Smooth muscle cell (in vitro differentiated cells): Measurements from ENCODE around the gene TBC1D16. TPM values are rescaled to one million over a fixed set of nuclear protein-coding genes. Genes with fewer than 3 reads are reported as not detected.
"Not testable (repeated sequence)": the region's sequence is repeated elsewhere in the genome, so short reads cannot be mapped to it uniquely, and the experiment has no call there.

Experiments
- DNase-seq: peaks from one replicate; lab custom pipeline; 2025; ENCODE audit not compliant: unreplicated experiment; lab: John Stamatoyannopoulos, UW
- H2AFZ ChIP-seq: fragments of 200-600 bp; sonication (generic); 2 replicates; pipeline ENCODE4 v1.6.0; 2016; ENCODE audit warnings: antibody characterized with exemption, low read depth, mild to moderate bottlenecking
- H3F3A ChIP-seq: fragments of 200-600 bp; sonication (generic); 2 replicates; pipeline ENCODE4 v1.6.0; 2017; ENCODE audit warnings: antibody characterized with exemption, low read depth
- H3K27ac ChIP-seq: fragments of 200-600 bp; sonication (generic); 2 replicates; pipeline ENCODE4 v1.5.1; 2016; ENCODE audit warnings: low read depth, mild to moderate bottlenecking
- H3K27me3 ChIP-seq: fragments of 200-600 bp; sonication (generic); 2 replicates; pipeline ENCODE4 v1.6.1; 2016; ENCODE audit warnings: low read depth, mild to moderate bottlenecking
- H3K36me3 ChIP-seq: fragments of 200-600 bp; sonication (generic); 2 replicates; pipeline ENCODE4 v1.5.1; 2016; ENCODE audit warnings: low read depth
- H3K4me1 ChIP-seq: fragments of 200-600 bp; sonication (generic); 2 replicates; pipeline ENCODE4 v1.5.1; 2016; ENCODE audit warnings: low read depth
- H3K4me2 ChIP-seq: fragments of 200-600 bp; sonication (generic); 2 replicates; pipeline ENCODE4 v1.6.0; 2016; ENCODE audit warnings: mild to moderate bottlenecking
- H3K4me3 ChIP-seq: fragments of 200-600 bp; sonication (generic); 2 replicates; pipeline ENCODE4 v1.5.1; 2016; ENCODE audit warnings: mild to moderate bottlenecking
- H3K79me2 ChIP-seq: fragments of 200-600 bp; sonication (generic); 2 replicates; pipeline ENCODE4 v1.6.0; 2016; ENCODE audit warnings: low read depth, mild to moderate bottlenecking
- H3K9ac ChIP-seq: fragments of 200-600 bp; sonication (generic); 2 replicates; pipeline ENCODE4 v1.6.0; 2016; ENCODE audit warnings: low read depth
- H3K9me3 ChIP-seq: fragments of 200-600 bp; sonication (generic); replicated peaks from 2 replicates; pipeline ENCODE4 v1.5.1; 2016; ENCODE audit warnings: low read depth
- H4K20me1 ChIP-seq: fragments of 200-600 bp; sonication (generic); 2 replicates; pipeline ENCODE4 v1.6.0; 2016; ENCODE audit warnings: low read depth
- CTCF ChIP-seq: fragments of 200-600 bp; sonication (generic); IDR thresholded peaks from 2 replicates; pipeline ENCODE4 v1.5.1; 2017; ENCODE audit warnings: borderline replicate concordance, mild to moderate bottlenecking, antibody characterized with exemption; ENCODE audit not compliant: insufficient read depth, poor library complexity, severe bottlenecking
- WGBS: methylation state at CpG from one replicate; pipeline ENCODE4 v1.1.7; 2016; ENCODE audit warnings: low lambda C conversion rate; 5-methylcytosine and 5-hydroxymethylcytosine counted together
- polyA plus RNA-seq: library from polyadenylated mRNA; unstranded; fragments of >200 nt; fragmentation: Nextera tagmentation; extraction: Ambion mirVana; gene quantifications from 2 replicates; pipeline ENCODE4 v1.2.1, GENCODE V29; 2016
- total RNA-seq: library from RNA; depleted of rRNA; stranded (reverse); fragments of >200 nt; gene quantifications from 2 replicates; pipeline ENCODE4 v1.2.3, GENCODE V29; 2014

The TBC1D16 gene
- total and polyA plus RNA-seq, 2 experiments from 2014 or later: 17.4 to 24.6 TPM

- H3K9me3 ChIP-seq: no peaks in the 10 kb centered on the region
- TF ChIP-seq CTCF: no peak
- DNase-seq: no peak
These were observed 69.9 kb downstream of the TBC1D16 start for GRCh38 chr17:79965806-79966205.

GRCh38 chr17:79962467-79962866, 73.2 kb downstream of the TBC1D16 start:
- not testable (repeated sequence) for H3K4me1 ChIP-seq, H2AFZ ChIP-seq
- WGBS: 98% methylated on average over 6 of the region's 6 CpGs

More at GRCh38 chr17:79965806-79966205, 69.9 kb downstream of the TBC1D16 start:
- no peaks in the 10 kb centered on the region for H3K36me3 ChIP-seq
- peaks cover 43% of the 10 kb centered on the region for H3K79me2 ChIP-seq
- WGBS: 85% methylated on average over 6 of the region's 6 CpGs
- H3K4me3 ChIP-seq: no peak overlapping the region
- no peaks in the 10 kb centered on the region for H3F3A ChIP-seq
- H3K27me3 ChIP-seq: no peaks in the 10 kb centered on the region
- no peak overlapping the region for H3K27ac ChIP-seq
- no peak overlapping the region for H3K9ac ChIP-seq
- H4K20me1 ChIP-seq: peaks cover 14% of the 10 kb centered on the region
- no peak overlapping the region for H2AFZ ChIP-seq
- H3K4me2 ChIP-seq: no peak overlapping the region
- H3K4me1 ChIP-seq: peaks cover 3% of the 10 kb centered on the region

GRCh38 chr17:79961567-79961966, 74.1 kb downstream of the TBC1D16 start:
- not testable (repeated sequence) for H3K4me1 ChIP-seq, H3K36me3 ChIP-seq, H3F3A ChIP-seq, H3K4me2 ChIP-seq, H3K9ac ChIP-seq, H3K27ac ChIP-seq, DNase-seq, H3K9me3 ChIP-seq, H3K4me3 ChIP-seq, H2AFZ ChIP-seq, H3K27me3 ChIP-seq
- peaks cover 32% of the 10 kb centered on the region for H4K20me1 ChIP-seq
- WGBS: 92% methylated on average over 9 of the region's 9 CpGs
- H3K79me2 ChIP-seq: peaks cover 48% of the 10 kb centered on the region

More at GRCh38 chr17:79962467-79962866, 73.2 kb downstream of the TBC1D16 start:
- H3K9ac ChIP-seq, H3F3A ChIP-seq, H3K4me2 ChIP-seq, H3K9me3 ChIP-seq, H3K4me3 ChIP-seq, H3K27ac ChIP-seq, H3K27me3 ChIP-seq, DNase-seq, H3K36me3 ChIP-seq: not testable (repeated sequence)
- peaks cover 27% of the 10 kb centered on the region for H4K20me1 ChIP-seq
- H3K79me2 ChIP-seq: peaks cover 47% of the 10 kb centered on the region

- WGBS: 75% methylated on average over 9 of the region's 9 CpGs
- Histone ChIP-seq H3K27ac (no peak overlapping the region), H3K4me2 (no peak overlapping the region), H3F3A (no peaks in the 10 kb centered on the region), H3K27me3 (no peaks in the 10 kb centered on the region), H3K9me3 (no peaks in the 10 kb centered on the region), H3K36me3 (no peaks in the 10 kb centered on the region), H3K4me3 (no peak overlapping the region), H4K20me1 (peaks cover 38% of the 10 kb centered on the region), H3K4me1 (no peaks in the 10 kb centered on the region), H3K79me2 (peaks cover 53% of the 10 kb centered on the region), H3K9ac (no peak overlapping the region), H2AFZ (no peak overlapping the region)
- no peak for DNase-seq
- TF ChIP-seq CTCF: no peak
These were observed 74.7 kb downstream of the TBC1D16 start for GRCh38 chr17:79960788-79961522.
